ENCODE data around the gene PRKCE.

Gene PRKCE

DNA sequence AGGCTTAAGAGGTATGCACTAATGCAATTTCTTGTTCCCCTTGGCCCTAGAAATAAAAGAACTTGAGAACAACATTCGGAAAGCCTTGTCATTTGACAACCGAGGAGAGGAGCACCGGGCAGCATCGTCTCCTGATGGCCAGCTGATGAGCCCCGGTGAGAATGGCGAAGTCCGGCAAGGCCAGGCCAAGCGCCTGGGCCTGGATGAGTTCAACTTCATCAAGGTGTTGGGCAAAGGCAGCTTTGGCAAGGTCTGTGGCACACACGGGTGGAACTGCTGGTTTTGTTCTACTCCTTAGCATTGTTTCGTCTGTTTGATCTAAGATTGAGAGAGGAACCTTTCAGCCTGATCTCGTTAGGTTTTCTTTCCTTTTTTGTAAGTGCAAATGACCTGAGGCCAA is 355.9 kb downstream of the PRKCE start:
- no peak for DNase-seq

DNA sequence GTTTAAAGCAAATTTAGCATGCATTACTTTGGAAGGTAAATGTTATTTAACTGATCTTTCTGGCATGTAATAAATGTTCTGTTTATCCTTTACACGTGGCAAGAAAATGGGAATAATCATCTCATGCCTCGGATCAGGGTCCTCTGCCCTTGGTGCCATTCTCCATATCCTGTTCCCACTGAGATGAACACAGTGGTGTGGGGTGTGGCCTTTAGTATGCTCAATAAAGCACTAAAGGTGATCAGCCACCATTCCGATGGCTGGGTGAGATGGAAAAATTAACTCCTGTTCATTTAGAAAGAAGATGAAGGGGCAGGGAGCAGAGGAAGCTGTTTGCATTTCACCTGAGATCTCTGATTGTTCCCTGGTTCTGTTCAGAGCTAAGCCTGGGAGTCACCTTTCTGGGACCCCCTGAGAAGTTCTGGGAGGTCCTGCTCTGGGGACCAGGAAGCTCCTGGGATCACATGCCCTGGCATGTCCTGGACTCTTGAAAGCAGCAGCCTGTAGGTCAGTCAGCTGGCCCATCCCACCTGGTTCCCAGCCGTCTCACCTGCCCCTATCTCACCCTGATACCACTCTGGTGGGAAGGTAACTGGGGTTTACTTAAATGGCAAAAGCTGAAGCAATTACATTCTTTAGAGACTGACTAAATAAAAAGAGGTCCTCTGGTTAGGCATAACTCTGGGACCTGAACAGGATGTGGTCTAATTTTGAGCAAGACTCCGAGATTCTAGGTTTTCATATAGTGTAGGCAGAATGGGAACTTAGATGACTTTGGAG is 356.8 kb downstream of the PRKCE start:
- peak; percentile 60 for DNase-seq

DNA sequence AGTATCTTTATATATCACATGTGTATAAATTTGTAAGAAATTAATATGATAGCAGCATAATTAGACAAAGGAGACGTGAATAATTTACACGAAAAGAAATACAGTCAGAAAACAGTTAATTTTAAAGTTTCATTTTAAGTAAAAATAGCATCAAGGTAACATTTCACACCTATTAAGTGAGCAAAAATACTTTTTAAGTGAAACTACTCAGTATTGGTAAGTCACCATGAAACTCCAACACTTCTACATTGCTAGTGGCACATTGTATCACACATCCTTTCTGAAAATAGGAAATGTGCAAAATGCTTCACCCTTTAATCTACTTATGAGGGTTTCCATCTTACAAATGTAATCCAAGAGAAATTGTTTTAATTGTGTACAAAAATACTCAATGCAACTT is 357.8 kb downstream of the PRKCE start:
- DNase-seq = no peak

DNA sequence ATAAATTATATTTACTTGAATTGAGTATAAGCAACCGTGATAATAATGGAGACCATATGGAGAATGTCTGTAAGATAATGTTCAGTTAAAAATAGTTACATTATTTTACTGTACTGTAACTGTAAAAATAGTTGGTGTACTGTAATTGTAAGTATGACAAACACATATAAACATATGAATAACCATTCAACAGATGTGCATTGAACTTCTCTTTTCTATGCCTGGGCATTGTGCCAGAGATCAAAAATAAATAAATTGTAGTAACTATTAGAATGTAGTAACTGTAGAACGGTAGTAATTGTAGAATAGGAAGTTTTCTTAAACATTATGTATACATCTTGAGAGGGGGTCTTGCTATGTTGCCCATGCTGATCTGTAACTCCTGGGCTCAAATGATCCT is 358.3 kb downstream of the PRKCE start:
- DNase-seq = peak; percentile 76

DNA sequence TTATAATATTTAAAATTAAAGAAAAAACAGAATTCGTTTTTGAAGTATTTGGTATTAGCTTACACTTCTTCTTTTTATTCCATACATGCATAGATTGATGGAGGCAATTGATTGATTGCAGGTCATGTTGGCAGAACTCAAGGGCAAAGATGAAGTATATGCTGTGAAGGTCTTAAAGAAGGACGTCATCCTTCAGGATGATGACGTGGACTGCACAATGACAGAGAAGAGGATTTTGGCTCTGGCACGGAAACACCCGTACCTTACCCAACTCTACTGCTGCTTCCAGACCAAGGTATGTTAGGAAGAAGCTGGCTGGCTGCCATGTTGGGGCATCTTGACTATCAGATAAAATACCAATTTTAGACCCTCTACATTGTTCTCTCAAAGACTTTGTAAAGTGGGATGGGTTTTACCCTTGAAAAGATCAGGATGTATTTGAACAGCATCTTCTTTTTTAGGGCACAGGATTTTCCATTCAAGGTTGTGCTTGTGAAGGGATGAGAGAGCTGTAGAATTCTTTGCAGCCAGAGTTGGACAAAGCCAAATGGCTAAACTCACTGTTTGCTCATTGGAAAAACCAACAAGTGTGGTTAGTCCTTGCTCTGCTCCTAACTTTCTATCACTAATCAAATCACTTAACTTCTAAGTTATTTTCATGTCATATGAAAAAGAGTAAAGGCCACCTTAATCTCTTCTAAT is 358.9 kb downstream of the PRKCE start:
- no peak for DNase-seq

DNA sequence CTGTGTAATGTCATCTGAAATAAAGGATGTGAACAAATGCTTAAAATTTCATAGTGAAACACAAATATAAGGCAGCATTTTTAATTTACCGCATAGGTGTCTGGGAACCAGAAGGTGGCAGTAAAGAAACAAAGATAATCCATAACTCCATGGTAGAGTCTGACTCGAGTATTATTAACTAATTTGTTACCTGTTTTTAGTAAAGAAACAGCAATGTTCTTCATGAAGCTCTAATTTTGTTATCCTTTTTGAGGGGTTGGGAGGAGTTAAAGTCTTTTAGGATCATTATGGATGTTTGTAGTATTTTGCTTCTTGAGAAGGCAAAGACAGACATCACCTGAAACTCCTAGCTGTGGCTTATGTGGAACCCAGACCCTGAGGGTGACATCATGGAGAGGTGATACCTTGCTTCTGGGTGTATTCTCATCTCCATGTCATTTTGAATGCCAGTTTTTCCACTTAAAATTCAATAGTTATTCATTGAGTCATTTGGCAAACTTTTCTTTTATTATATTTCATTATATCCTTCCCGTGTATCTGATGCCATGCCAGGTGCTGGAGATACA is 359.5 kb downstream of the PRKCE start:
- peak; percentile 60 for DNase-seq

DNA sequence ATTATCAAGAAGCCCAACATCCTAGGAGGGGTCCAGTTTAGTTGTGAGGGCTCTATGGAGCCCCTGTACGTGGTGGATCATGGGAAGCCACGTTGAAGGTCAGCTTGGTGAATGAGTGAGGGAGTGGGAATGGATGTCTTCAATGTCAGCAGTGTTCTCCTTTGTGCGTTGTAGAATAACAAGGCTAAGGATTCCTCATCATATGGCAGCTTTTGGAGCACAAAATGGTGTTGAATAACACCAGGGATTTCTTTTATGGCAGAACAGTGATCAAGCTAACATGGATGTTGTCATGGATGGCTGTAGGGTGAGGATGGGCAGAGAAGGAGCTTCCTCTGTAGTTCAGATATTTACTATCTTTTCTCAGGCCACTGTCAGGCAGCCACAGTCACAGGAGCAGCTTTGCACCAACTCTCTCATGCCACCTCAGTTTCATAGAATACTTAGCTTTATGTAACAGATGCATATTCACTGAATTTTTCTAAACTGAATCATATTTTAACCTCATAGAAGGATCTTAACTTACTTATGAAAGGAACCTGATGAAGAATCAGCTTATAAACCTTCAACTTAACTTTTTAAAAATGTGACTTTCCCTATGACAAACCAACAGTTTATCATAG is 361.3 kb downstream of the PRKCE start:
- DNase-seq = peak; percentile 23

DNA sequence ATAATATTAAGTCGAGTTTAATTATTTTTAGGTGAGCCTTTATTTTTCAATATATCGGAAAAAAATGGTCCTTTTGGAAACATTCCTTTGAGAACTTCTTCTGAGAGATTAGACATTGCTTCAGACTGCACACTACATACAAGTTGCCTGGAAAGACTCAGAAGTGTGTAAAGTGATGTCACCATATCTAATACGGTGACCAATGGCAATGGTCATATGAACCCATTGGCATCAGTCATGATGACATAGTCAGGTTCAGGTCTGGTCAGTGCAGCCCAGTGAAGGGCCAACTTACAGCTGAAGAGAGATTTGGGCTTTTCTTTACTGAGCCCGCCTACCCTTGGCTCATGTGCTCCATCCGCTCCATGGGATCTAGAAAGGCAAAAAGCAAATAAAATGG is 362.3 kb downstream of the PRKCE start:
- DNase-seq = no peak

DNA sequence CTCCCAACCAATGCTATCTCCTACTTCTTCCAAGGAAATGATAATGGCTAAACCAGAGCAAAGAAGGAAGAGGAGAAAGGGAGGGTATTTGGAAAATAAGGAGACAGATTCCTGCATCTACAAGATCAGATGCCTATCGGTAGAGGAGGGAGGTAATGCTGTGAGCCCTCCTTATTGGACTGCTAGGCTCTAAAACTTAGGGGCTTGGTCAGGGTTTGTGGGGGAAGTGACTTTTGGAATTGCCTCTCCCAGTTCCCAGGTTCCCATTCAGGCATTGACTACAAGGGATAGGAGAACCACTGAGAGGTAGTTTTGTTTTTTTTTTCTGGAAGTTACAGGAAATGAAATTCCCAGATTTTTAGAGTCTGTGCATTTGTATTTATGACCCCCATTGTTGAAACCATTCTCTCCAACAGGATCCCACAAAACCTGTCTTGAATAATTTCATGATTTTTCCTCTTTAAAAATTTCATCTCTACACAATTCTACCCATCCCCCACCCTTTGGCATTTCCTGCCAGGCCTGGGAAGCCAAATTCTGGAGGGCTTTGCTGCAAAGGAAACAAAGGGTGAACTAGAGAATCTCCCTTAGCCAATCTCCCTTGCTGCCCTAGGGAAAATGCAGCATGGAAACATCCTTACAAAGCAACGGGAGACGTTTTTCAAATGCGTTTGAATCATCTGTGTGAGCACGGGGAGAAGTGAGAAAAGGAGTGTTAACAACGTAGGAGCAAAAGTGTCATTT is 363.6 kb downstream of the PRKCE start:
- DNase-seq = no peak

DNA sequence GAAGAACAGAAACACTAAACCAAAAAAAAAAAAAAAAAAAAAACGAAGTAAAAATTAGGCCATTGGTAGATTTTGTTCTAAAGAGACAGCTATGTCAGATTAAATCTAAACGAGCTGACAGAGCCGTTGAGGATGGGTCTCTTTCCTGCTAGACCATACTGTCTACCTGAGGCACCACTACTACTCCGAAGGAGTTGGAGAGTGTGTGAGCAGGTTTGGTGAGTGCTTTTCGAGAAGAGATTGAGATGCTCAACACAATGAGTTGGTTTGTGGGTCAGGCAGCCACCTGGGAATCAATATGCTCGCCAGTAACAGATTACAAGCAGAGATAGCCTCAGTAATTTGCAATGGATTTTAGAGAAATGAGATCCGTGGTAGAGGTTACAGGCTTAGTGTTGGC is 364.2 kb downstream of the PRKCE start:
- no peak for DNase-seq

DNA sequence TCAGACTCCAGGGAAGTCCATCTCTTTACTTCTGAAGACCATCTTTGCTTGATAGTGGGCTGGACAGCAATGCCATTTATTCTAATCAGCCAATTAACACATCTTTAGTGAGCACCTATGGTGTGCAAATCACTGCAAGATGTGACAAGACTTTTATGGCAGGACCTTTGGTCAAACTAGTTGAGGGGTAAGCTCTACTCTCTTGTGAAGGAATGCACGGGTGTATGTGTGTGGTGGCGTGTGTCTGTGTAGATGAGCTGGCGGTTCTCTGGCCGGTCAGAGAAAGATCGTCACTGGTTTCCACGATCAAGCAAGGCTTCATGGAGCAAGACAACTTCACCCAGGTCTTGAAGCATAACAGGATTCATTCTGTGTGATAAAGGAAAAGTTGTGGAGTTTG is 364.6 kb downstream of the PRKCE start:
- DNase-seq = no peak

DNA sequence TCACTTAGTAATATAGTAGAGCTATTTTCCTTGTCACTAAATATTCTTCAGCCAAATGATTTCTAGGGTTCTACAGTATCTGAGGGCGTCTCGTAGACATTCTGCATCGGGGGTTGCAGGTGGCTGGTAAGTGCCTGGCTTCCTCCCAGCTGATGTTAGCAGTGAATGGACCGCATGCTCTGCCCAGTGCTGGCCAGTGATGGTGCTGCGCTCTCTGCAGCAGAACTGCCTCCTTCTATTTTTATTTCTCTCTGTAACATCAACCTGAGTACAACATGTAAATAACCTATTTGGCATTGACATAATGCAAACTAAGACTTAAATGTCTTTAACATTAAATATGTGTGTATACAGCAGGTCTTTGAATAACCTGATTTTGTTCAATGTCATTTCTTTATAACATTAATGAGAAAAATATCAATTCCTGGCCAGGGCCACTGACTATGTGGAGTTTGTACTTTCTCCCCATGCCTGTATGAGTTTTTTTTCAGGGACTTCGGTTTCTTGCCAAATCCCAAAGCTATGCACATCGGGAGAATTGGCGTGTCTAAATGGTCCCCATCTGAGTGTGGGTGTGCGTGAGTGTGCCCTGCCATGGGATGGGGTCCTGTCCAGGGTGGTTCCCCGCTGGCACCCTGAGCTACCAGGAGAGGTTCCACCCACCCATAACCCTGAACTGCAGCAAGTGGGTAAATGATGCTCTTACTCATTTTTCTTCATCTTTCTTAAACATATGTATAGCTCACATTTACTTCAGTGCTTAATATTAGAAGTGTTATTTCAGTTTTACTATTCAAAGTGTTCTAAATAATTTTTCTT is 367.5 kb downstream of the PRKCE start:
- no peak for DNase-seq

DNA sequence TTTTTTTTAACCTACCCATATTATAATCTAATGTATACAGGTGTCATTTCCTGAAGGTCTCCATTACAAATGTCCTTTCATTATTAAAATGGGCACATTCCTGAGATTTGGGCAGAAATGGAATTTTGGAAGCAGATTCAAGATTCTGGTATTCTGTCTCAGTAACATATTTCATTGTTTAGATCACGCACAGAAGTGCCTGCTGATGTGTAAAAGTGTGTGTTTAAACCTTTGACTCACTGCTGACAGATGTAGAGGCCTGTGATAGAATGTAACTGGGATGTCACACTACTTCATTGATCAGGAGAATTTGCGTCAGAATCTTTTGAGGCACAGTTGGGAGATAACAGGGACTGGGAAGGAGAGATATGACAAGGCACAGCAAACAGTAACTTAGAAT is 368.9 kb downstream of the PRKCE start:
- DNase-seq = peak; percentile 40

DNA sequence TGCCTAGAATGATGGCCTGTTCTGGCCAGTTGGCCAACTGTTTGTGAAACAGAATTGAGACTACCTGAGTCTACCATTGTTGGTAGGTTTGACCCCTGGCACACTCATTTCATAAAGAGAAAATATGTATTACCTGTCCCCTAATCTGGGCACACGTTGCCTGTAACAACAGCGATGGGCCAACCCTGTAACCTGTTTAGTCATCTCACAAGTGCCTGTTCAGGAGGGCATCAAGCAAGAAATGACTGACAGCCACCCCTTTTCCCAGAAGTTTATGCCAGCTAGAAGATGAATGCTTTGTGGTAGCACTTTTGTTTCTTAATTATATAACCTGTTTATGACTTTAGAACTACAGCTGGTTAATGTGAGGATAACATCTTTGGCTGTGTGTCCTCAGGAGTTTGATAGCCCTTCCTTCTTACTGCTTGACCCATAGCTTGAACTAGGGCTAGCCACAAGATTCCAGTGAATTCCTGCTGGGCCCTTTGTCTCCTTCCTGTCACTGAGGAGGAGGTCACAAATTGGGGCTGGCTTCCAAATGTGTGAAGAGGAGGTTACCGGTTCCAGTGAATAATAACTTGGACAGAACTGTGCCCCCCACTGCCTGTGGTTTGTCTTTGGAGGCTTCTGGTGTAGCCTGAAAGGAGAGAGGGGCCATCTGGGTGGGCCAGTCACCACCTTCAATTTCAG is 371.8 kb downstream of the PRKCE start:
- DNase-seq = no peak

DNA sequence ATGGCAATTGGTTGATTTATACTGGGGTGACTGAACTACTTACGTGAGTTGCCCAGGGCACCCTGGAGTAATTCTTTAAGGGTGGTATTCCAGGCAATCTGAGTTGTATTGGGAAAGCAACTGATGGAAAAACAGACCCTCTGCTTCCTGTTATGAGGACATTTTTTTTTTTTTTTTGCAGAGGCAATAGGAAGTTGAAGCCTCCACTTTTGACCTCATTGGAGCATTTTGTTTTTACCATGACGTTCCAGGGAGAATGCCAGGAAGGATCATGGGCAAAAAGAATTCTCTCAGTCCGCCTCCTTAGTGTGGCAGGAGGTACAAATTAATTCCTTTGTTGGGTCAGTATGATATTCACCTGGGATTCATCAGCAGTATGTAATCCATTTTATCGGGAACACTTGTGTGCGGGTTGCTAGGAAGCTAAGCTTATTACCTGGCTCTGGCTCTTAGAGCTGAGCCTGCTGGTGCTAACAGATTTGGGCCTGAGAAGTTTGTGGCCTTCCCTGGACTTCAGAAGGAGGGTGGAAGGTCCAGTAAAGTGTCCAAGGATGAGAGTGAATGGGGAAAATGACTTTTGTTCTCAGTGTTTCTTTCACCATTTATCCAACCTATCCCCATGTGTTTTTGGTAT is 372.8 kb downstream of the PRKCE start:
- DNase-seq = no peak

DNA sequence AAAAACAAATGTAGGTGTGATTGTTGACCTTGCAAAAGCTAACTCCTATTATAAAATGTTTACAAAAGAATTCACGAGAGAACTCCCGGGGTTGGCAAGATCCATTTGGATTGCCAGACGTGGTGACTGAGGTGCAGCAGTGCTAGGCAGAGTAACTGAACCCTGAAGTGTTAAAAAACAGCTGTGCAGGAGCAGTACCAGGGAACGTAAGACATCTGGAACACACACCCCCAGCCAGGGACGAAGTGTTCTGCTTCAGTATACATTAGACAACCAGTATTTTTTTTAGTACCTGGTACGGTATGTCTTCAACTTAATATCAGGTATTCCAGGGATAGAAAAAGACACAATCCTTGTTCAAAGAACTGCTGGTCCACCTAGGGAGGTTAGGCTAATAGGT is 373.6 kb downstream of the PRKCE start:
- no peak for DNase-seq

DNA sequence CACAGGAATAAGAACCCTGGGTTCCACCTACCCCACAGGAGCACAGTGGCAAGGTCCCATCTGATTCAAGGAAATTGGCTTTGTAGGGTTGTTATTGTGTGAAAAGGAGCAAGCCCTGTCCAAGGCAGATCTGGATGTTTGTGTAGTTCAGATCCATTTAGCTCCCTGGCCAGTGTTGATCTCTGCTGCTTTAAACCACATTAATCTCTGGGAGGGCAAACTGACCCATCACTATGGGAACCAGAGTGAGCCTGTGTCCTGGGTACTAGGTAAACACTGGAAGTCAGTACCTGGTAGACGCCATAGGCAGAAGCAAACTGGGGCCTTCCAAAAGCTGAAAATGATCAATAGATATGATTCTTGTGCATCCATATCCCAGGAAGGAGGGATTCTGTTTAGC is 374.2 kb downstream of the PRKCE start:
- no peak for DNase-seq

DNA sequence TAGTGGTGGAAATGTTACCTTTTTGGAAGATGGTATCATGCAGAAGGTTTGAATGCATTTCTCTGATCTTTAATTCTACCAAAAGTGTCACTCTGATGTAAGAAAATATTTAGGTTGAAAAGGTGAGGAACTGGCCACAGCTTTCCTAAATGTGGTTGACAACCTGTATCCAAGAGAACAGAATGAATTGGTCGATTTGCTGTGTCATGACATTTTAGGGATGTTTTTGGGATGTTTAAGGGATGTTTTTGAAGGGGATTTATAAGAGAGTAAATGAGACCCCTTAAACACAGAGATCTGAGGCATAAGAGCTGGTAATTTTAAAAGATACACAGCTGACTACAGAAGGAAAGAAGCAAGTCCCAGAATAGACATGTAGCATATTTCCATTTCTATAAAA is 375.0 kb downstream of the PRKCE start:
- DNase-seq = no peak

DNA sequence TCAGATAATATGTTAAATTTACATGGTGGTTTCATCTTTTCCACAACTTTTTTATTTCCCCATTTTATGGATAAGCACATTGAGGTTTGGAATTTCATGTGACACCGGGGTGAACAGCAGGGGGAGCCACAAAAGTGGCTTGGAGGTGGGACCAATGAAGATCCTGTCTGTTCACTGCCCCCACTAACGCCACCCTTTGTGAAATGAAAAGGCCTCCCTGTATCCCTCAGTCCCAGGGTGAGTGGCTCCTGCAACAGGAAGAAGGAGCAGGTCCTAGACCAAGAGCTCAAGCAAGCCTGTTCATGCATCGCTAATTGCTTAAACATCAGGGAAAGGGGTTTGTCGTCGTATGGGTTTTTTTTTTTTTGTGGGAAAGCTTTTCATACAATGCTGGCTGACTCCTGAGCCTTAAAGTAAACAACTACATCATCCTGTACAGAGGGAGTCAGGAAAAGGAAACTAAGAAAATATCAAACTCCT is 377.9 kb downstream of the PRKCE start:
- DNase-seq = peak; percentile 60

DNA sequence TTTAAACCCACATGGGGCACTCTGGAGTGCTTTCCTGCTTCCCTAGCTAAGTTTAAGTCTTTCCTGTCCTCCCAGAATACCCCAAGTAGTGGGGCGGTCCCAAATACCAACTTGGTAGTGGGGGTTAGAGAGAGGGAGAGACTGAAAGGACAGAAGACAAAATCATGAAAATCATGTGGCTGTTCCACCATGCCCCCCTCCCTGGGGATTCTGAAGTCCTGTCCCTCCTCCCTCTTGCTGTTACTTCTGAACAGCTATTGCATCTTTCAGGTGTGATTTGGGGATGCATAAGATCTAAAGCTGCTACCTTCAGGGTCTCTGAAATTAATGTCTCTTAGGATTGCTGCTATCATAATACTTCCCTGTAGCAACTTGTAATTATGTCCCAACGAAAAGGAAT is 378.9 kb downstream of the PRKCE start:
- no peak for DNase-seq
